ENCODE measurements around the gene LTV1. TPM values are rescaled to one million over a fixed set of nuclear protein-coding genes. Genes with fewer than 3 reads are reported as not detected.
A peak's percentile ranks its signal among the peaks of the same experiment; 100 is the strongest.

The LTV1 gene
- total and polyA plus RNA-seq, 9 of the 15 experiments (the other 6 are each of a cell fraction or from before 2014, with no cell fraction given) = 57.9 to 162 (median 119) TPM

DNA sequence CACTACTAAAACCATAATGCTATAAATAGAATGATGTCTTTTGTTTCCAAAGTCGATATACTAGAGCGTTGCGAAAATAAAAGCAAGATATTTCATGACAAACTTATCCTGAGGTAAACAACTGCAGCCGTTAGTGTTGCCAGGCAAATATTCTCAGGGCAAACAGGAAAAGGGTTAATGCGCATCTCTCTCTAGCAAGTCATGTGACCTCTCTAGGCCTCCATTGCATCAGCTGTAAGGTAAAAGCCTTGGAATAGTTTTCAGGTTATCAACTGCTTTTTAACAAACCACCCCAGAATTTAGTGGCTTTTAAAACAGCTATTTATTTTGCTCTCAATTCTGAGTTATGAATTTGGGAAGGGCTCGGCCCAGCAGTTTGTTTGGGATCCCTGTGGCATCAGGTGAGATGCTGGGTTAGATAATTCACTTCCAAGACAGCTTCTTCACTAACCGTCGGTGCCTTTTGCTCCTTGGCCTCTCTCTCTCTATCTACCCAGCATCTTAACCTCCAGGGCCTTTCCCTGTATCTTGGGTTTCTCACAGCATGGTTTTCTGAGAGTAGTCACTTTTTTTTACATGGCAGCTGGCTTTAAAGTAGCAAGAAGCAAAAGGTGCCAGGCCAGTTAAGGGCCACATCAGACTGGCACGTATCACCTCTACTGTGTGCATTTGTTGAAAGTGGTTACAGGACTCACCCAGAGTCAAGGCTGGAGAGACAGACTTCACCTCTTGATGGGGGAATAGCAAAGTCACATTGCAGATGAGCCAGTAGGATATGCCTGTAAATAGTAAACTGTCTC, 39.2 kb upstream of the LTV1 start (continued):
- TF ChIP-seq, protein P1, sequence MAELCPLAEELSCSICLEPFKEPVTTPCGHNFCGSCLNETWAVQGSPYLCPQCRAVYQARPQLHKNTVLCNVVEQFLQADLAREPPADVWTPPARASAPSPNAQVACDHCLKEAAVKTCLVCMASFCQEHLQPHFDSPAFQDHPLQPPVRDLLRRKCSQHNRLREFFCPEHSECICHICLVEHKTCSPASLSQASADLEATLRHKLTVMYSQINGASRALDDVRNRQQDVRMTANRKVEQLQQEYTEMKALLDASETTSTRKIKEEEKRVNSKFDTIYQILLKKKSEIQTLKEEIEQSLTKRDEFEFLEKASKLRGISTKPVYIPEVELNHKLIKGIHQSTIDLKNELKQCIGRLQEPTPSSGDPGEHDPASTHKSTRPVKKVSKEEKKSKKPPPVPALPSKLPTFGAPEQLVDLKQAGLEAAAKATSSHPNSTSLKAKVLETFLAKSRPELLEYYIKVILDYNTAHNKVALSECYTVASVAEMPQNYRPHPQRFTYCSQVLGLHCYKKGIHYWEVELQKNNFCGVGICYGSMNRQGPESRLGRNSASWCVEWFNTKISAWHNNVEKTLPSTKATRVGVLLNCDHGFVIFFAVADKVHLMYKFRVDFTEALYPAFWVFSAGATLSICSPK (IDR thresholded peaks at IDR 0.05; ENCODE audit: borderline replicate concordance) = no peak
- TF ChIP-seq, protein P2, sequence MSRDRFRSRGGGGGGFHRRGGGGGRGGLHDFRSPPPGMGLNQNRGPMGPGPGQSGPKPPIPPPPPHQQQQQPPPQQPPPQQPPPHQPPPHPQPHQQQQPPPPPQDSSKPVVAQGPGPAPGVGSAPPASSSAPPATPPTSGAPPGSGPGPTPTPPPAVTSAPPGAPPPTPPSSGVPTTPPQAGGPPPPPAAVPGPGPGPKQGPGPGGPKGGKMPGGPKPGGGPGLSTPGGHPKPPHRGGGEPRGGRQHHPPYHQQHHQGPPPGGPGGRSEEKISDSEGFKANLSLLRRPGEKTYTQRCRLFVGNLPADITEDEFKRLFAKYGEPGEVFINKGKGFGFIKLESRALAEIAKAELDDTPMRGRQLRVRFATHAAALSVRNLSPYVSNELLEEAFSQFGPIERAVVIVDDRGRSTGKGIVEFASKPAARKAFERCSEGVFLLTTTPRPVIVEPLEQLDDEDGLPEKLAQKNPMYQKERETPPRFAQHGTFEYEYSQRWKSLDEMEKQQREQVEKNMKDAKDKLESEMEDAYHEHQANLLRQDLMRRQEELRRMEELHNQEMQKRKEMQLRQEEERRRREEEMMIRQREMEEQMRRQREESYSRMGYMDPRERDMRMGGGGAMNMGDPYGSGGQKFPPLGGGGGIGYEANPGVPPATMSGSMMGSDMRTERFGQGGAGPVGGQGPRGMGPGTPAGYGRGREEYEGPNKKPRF (IDR thresholded peaks at IDR 0.05; ENCODE audit: low read depth, low read length) = no peak
- TF ChIP-seq ZKSCAN8 (CRISPR knock-in tag; IDR thresholded peaks at IDR 0.05) (peak; percentile 76), ZNF354B (CRISPR knock-in tag; IDR thresholded peaks at IDR 0.05) (no peak), ZBTB1 (CRISPR knock-in tag; IDR thresholded peaks at IDR 0.05; ENCODE audit: borderline replicate concordance, low read depth) (no peak), ZBTB7A (IDR thresholded peaks at IDR 0.05; ENCODE audit: borderline replicate concordance, control insufficient read depth, low read depth, low read length) (no peak), SLC30A9 (CRISPR knock-in tag; IDR thresholded peaks at IDR 0.05) (no peak), MEF2D (tag; conservative IDR thresholded peaks at IDR 0.05; ENCODE audit: low read depth) (0 out of 2 replicates have a peak, but pooled peaks have one; percentile 56), ESRRB (CRISPR knock-in tag; IDR thresholded peaks at IDR 0.05; ENCODE audit: borderline replicate concordance) (no peak), MEF2A (IDR thresholded peaks at IDR 0.05; ENCODE audit: control insufficient read depth, low read depth, low read length) (no peak), HOXB6 (CRISPR knock-in tag; IDR thresholded peaks at IDR 0.05; ENCODE audit: borderline replicate concordance) (no peak), FOXM1 (IDR thresholded peaks at IDR 0.05; ENCODE audit: low read depth) (no peak), FOXM1 (CRISPR knock-in tag; IDR thresholded peaks at IDR 0.05; ENCODE audit: low read depth) (no peak), ZNF384 (IDR thresholded peaks at IDR 0.05; ENCODE audit: low read depth, low read length) (no peak), TOE1 (IDR thresholded peaks at IDR 0.05; ENCODE audit: borderline replicate concordance) (peak; percentile 92), TOE1 (CRISPR knock-in tag; IDR thresholded peaks at IDR 0.05; ENCODE audit: borderline replicate concordance, low read depth) (no peak), SREBF2 (CRISPR knock-in tag; IDR thresholded peaks at IDR 0.05) (no peak)
- TF ChIP-seq, protein P3, sequence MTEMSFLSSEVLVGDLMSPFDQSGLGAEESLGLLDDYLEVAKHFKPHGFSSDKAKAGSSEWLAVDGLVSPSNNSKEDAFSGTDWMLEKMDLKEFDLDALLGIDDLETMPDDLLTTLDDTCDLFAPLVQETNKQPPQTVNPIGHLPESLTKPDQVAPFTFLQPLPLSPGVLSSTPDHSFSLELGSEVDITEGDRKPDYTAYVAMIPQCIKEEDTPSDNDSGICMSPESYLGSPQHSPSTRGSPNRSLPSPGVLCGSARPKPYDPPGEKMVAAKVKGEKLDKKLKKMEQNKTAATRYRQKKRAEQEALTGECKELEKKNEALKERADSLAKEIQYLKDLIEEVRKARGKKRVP (CRISPR knock-in tag; IDR thresholded peaks at IDR 0.05) = peak; percentile 78
- TF ChIP-seq, protein P4, sequence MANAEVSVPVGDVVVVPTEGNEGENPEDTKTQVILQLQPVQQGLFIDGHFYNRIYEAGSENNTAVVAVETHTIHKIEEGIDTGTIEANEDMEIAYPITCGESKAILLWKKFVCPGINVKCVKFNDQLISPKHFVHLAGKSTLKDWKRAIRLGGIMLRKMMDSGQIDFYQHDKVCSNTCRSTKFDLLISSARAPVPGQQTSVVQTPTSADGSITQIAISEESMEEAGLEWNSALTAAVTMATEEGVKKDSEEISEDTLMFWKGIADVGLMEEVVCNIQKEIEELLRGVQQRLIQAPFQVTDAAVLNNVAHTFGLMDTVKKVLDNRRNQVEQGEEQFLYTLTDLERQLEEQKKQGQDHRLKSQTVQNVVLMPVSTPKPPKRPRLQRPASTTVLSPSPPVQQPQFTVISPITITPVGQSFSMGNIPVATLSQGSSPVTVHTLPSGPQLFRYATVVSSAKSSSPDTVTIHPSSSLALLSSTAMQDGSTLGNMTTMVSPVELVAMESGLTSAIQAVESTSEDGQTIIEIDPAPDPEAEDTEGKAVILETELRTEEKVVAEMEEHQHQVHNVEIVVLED (CRISPR knock-in tag; IDR thresholded peaks at IDR 0.05) = 0 out of 2 replicates have a peak, but pooled peaks have one; percentile 8
